GM18951 (cell line): ENCODE data around the gene EIF4A3.

Experiments used
- POLR2A ChIP-seq: IDR thresholded peaks from 4 replicates; pipeline ENCODE4 v1.6.1; 2011; ENCODE audit warnings: mild to moderate bottlenecking; ENCODE audit not compliant: insufficient read length, insufficient read depth; ENCODE audit errors: extremely low read depth
- in situ Hi-C: fragments of 300-500 bp; cut with MboI; formaldehyde crosslinking; loops from one replicate; pipeline ENCODE4 v1.12.0; 2022; ENCODE audit warnings: low sequenced_read_pairs, mixed read lengths, inconsistent platforms; ENCODE audit not compliant: unreplicated experiment

The EIF4A3 gene

GRCh38 chr17:80109066-80109660 lies 37.8 kb downstream of the EIF4A3 start:
- in situ Hi-C loops, result no loop called here
- no peak for TF ChIP-seq POLR2A

- TF ChIP-seq POLR2A, result no peak
- in situ Hi-C loops, result no loop called here
These were observed 38.6 kb downstream of the EIF4A3 start for GRCh38 chr17:80108036-80108971.

GRCh38 chr17:80107231-80108021 lies 39.5 kb downstream of the EIF4A3 start:
- no peak for TF ChIP-seq POLR2A
- in situ Hi-C loops, result no loop called here

- in situ Hi-C loops, result no loop called here
- TF ChIP-seq POLR2A, result no peak
These were observed 40.2 kb downstream of the EIF4A3 start for GRCh38 chr17:80106751-80107150.

GRCh38 chr17:80106176-80106575 lies 40.8 kb downstream of the EIF4A3 start:
- TF ChIP-seq POLR2A, result no peak
- in situ Hi-C loops, result no loop called here

GRCh38 chr17:80105762-80106161 lies 41.2 kb downstream of the EIF4A3 start:
- in situ Hi-C loops, result no loop called here
- no peak for TF ChIP-seq POLR2A

- in situ Hi-C loops, result no loop called here
- TF ChIP-seq POLR2A, result no peak
These were observed 42.0 kb downstream of the EIF4A3 start for GRCh38 chr17:80104956-80105375.

GRCh38 chr17:80104321-80104955 lies 42.5 kb downstream of the EIF4A3 start:
- in situ Hi-C loops, result no loop called here
- TF ChIP-seq POLR2A, result no peak

GRCh38 chr17:80103449-80104085 lies 43.4 kb downstream of the EIF4A3 start:
- in situ Hi-C loops, result no loop called here
- TF ChIP-seq POLR2A, result no peak

- in situ Hi-C loops, result no loop called here
- TF ChIP-seq POLR2A, result no peak
These were observed 44.1 kb downstream of the EIF4A3 start for GRCh38 chr17:80102664-80103448.

- no peak for TF ChIP-seq POLR2A
- in situ Hi-C loops, result no loop called here
These were observed 44.8 kb downstream of the EIF4A3 start for GRCh38 chr17:80101946-80102663.
